Panc1 (cell line): ENCODE results near the gene SDK1. TPM values are rescaled to one million over a fixed set of nuclear protein-coding genes. Genes with fewer than 3 reads are reported as not detected.
A peak's percentile ranks its signal among the peaks of the same experiment; 100 is the strongest.

ENCODE experiments used
- ATAC-seq: fragments of 200-7000 bp; cut with Tn5 transposase; 2 replicates; pipeline ENCODE4 v1.9.1; 2020; ENCODE audit warnings: mild to moderate bottlenecking, moderate library complexity
- BruUV-seq: library from RNA; stranded (reverse); fragments of 400-500 nt; replicated peaks from 2 replicates; lab custom pipeline; 2021; lab: Mats Ljungman, UMichigan
- CTCF ChIA-PET: fragments of 300-600 bp; sonication (Branson Sonifier 250); formaldehyde crosslinking; loops from one replicate; lab custom pipeline; 2022; ENCODE audit warnings: antibody characterized with exemption; lab: Charles Lee
- POLR2A ChIA-PET: fragments of 300-600 bp; sonication (Branson Sonifier 250); formaldehyde crosslinking; loops from one replicate; lab custom pipeline; 2022; ENCODE audit warnings: antibody characterized with exemption; lab: Charles Lee
- DNase-seq: peaks from one replicate; pipeline ENCODE4 v3.0.0-alpha.2; 2010; ENCODE audit warnings: low read depth, low spot score
- H3K27ac ChIP-seq: 2 replicates; pipeline ENCODE4 v1.5.1; 2011; ENCODE audit warnings: mild to moderate bottlenecking, low read length, inconsistent platforms
- H3K27me3 ChIP-seq: fragments of 200-500 bp; sonication (Bioruptor generic); 2 replicates; pipeline ENCODE4 v1.6.0; 2014; ENCODE audit warnings: low read length, inconsistent platforms; ENCODE audit not compliant: control insufficient read depth, insufficient read depth
- H3K36me3 ChIP-seq: fragments of 200-500 bp; sonication (Bioruptor generic); 2 replicates; pipeline ENCODE4 v1.5.1; 2014; ENCODE audit warnings: inconsistent platforms, mild to moderate bottlenecking, low read length, moderate library complexity; ENCODE audit not compliant: control insufficient read depth, insufficient read depth
- H3K4me1 ChIP-seq: 2 replicates; pipeline ENCODE4 v1.5.1; 2011; ENCODE audit warnings: inconsistent platforms, mild to moderate bottlenecking, low read length, moderate library complexity; ENCODE audit not compliant: control insufficient read depth, insufficient read depth
- H3K4me3 ChIP-seq, 2 experiments: 2 replicates each; pipeline ENCODE4 v1.5.1; 2011 to 2012; ENCODE audit warnings: low read depth in 2 of 2, low read length in 2 of 2, mild to moderate bottlenecking in 2 of 2, inconsistent platforms in 1 of 2, moderate library complexity in 1 of 2
- H3K9me3 ChIP-seq: fragments of 200-500 bp; sonication (Bioruptor generic); 2 replicates; pipeline ENCODE4 v1.5.1; 2014; ENCODE audit warnings: low read depth, mild to moderate bottlenecking, inconsistent platforms, low read length, moderate library complexity; ENCODE audit not compliant: control insufficient read depth, insufficient read depth
- POLR2AphosphoS5 ChIP-seq: IDR thresholded peaks from 2 replicates; pipeline ENCODE4 v1.6.1; 2012; ENCODE audit warnings: mild to moderate bottlenecking, low read depth, low read length, moderate library complexity
- REST ChIP-seq, 2 experiments: IDR thresholded peaks; 2 replicates each; pipeline ENCODE4 v1.6.1; 2011 to 2012; ENCODE audit warnings: low read depth in 2 of 2, control low read depth in 1 of 2, low read length in 1 of 2, mild to moderate bottlenecking in 1 of 2, moderate library complexity in 1 of 2; ENCODE audit not compliant: insufficient read depth in 1 of 2
- SIN3A ChIP-seq: IDR thresholded peaks from 2 replicates; pipeline ENCODE4 v1.6.1; 2012; ENCODE audit warnings: low read depth, mild to moderate bottlenecking, low read length, moderate library complexity, borderline replicate concordance; ENCODE audit not compliant: insufficient read depth
- TCF7L2 ChIP-seq: IDR thresholded peaks from 2 replicates; pipeline ENCODE4 v1.6.1; 2011; ENCODE audit warnings: mild to moderate bottlenecking, low read depth, low read length, inconsistent platforms
- in situ Hi-C: cut with HindIII; loops from 2 replicates; pipeline ENCODE4 v1.10.0; 2016; ENCODE audit warnings: low sequenced_read_pairs, low pct_unique_long_range_greater_than_20kb
- intact Hi-C: fragments of 100-400 bp; cut with micrococcal nuclease; formaldehyde crosslinking; loops from one replicate; pipeline ENCODE4 v1.10.0; 2022; ENCODE audit not compliant: unreplicated experiment
- total RNA-seq: library from RNA; stranded (reverse); gene quantifications from one replicate; pipeline ENCODE4 v1.2.1, GENCODE V29; 2021; ENCODE audit not compliant: unreplicated experiment
- TF ChIP-seq, protein P1 (sequence below): fragments of 450-650 bp; IDR thresholded peaks from 2 replicates; pipeline ENCODE4 v1.5.1; 2017; ENCODE audit warnings: mild to moderate bottlenecking

SDK1 gene
- total RNA-seq, 1 experiment from 2014 or later = 47.4 TPM

- Histone ChIP-seq H3K36me3 (no peaks in the 10 kb centered on the region), H3K9me3 (no peaks in the 10 kb centered on the region), H3K4me3 (no peak overlapping the region), H3K4me1 (peaks cover 17% of the 10 kb centered on the region), H3K27ac (no peak overlapping the region), H3K27me3 (no peaks in the 10 kb centered on the region)
- no peak for TF ChIP-seq POLR2AphosphoS5
- TF ChIP-seq, protein P1, sequence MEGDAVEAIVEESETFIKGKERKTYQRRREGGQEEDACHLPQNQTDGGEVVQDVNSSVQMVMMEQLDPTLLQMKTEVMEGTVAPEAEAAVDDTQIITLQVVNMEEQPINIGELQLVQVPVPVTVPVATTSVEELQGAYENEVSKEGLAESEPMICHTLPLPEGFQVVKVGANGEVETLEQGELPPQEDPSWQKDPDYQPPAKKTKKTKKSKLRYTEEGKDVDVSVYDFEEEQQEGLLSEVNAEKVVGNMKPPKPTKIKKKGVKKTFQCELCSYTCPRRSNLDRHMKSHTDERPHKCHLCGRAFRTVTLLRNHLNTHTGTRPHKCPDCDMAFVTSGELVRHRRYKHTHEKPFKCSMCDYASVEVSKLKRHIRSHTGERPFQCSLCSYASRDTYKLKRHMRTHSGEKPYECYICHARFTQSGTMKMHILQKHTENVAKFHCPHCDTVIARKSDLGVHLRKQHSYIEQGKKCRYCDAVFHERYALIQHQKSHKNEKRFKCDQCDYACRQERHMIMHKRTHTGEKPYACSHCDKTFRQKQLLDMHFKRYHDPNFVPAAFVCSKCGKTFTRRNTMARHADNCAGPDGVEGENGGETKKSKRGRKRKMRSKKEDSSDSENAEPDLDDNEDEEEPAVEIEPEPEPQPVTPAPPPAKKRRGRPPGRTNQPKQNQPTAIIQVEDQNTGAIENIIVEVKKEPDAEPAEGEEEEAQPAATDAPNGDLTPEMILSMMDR = no peak
- no peak for TF ChIP-seq TCF7L2
- TF ChIP-seq REST (IDR thresholded peaks at IDR 0.05; ENCODE audit: insufficient read depth in 1 of 2, low read depth in 2 of 2, low read length in 1 of 2) = no peak
- TF ChIP-seq SIN3A = no peak
- ATAC-seq = no peak
- BruUV-seq = no TSS peak
- ChIA-PET CTCF (no interaction called here), POLR2A (no interaction called here)
- intact Hi-C loops = no loop called here
- in situ Hi-C loops = no loop called here
- no peak for DNase-seq
Observed at GRCh38 chr7:3518546-3518945, 217.5 kb downstream of the SDK1 start.

DNA sequence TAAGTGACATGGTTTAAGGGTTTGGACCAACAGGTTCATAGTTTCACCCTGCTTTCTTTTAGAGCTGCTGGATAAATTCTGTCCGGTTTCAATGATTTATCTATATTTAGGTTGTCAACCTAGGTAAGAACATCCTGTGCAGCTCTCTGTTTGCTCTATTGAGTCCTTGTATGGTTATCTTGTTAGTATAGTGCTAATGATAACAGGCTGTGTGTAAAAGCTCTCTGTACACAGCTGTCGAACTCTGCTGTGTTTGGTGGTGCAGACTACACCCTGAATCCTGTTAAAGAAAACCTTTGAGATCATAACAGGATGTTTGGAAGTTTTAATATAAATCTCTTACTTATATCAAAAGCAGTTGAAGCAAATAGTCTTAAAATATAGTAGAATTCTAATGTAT lies 219.2 kb downstream of the SDK1 start:
- in situ Hi-C loops (no loop called here), intact Hi-C loops (no loop called here)
- no peak for ATAC-seq
- Histone ChIP-seq H3K36me3 (no peaks in the 10 kb centered on the region), H3K27ac (peak overlapping the region; percentile 29; the same call in 1 of the 2 replicates), H3K9me3 (no peaks in the 10 kb centered on the region), H3K4me1 (peaks cover 17% of the 10 kb centered on the region), H3K27me3 (no peaks in the 10 kb centered on the region), H3K4me3 (no peak overlapping the region)
- TF ChIP-seq SIN3A = no peak
- TF ChIP-seq, protein P1 = no peak
- TF ChIP-seq POLR2AphosphoS5 = no peak
- no peak for TF ChIP-seq REST (IDR thresholded peaks at IDR 0.05; ENCODE audit: insufficient read depth in 1 of 2, low read depth in 2 of 2, low read length in 1 of 2)
- TF ChIP-seq TCF7L2 = no peak
- no peak for DNase-seq
- ChIA-PET POLR2A (no interaction called here), CTCF (no interaction called here)
- BruUV-seq = no TSS peak
